OCI-LY7 (cell line): ENCODE data around the gene AP5S1. TPM values are rescaled to one million over a fixed set of nuclear protein-coding genes. Genes with fewer than 3 reads are reported as not detected.
A peak's percentile ranks its signal among the peaks of the same experiment; 100 is the strongest.

Source experiments
- BruUV-seq: library from RNA; stranded (reverse); fragments of 400-500 nt; replicated peaks from 2 replicates; lab custom pipeline; 2021; lab: Mats Ljungman, UMichigan
- CTCF ChIA-PET: fragments of 300-600 bp; sonication (Branson Sonifier 250); formaldehyde crosslinking; loops from one replicate; lab custom pipeline; 2022; ENCODE audit warnings: antibody characterized with exemption; ENCODE audit not compliant: unreplicated experiment; lab: Charles Lee
- POLR2A ChIA-PET: fragments of 300-600 bp; sonication (Branson Sonifier 250); formaldehyde crosslinking; loops from one replicate; lab custom pipeline; 2022; ENCODE audit warnings: antibody characterized with exemption; lab: Charles Lee
- DNase-seq: peaks from one replicate; pipeline ENCODE4 v3.0.0-alpha.2; 2015; ENCODE audit warnings: low spot score
- H2AFZ ChIP-seq: fragments of 200-600 bp; sonication (generic), shearing (Covaris generic); 2 replicates; pipeline ENCODE4 v1.6.1; 2014; ENCODE audit warnings: mild to moderate bottlenecking, antibody characterized with exemption, low read length, moderate library complexity
- H3K27ac ChIP-seq: fragments of 200-600 bp; sonication (generic); 2 replicates; pipeline ENCODE4 v1.5.1; 2014; ENCODE audit warnings: mixed run types, low read depth, mild to moderate bottlenecking, moderate library complexity, low read length, inconsistent platforms; ENCODE audit not compliant: poor library complexity, severe bottlenecking
- H3K36me3 ChIP-seq: fragments of 200-600 bp; sonication (generic); 2 replicates; pipeline ENCODE4 v1.6.1; 2014; ENCODE audit warnings: mild to moderate bottlenecking, antibody characterized with exemption, low read length, moderate library complexity, mixed read lengths; ENCODE audit not compliant: insufficient read depth
- H3K4me1 ChIP-seq: fragments of 200-600 bp; sonication (generic); 2 replicates; pipeline ENCODE4 v1.5.1; 2014; ENCODE audit warnings: mild to moderate bottlenecking, low read length; ENCODE audit not compliant: insufficient read depth, poor library complexity, severe bottlenecking
- H3K4me2 ChIP-seq: fragments of 200-600 bp; sonication (generic); 2 replicates; pipeline ENCODE4 v1.6.1; 2014; ENCODE audit warnings: mild to moderate bottlenecking, low read length
- H3K4me3 ChIP-seq: fragments of 200-600 bp; sonication (generic); 2 replicates; pipeline ENCODE4 v1.5.1; 2014; ENCODE audit warnings: mild to moderate bottlenecking, low read depth, low read length; ENCODE audit not compliant: poor library complexity, severe bottlenecking
- H3K79me2 ChIP-seq: fragments of 200-600 bp; sonication (generic); 2 replicates; pipeline ENCODE4 v1.6.1; 2016; ENCODE audit warnings: low read depth, mild to moderate bottlenecking, low read length, moderate library complexity, mixed read lengths; ENCODE audit not compliant: insufficient read depth
- H3K9me2 ChIP-seq: fragments of 200-600 bp; sonication (generic); 2 replicates; pipeline ENCODE4 v1.6.1; 2016; ENCODE audit warnings: mild to moderate bottlenecking, low read length, mixed read lengths; ENCODE audit not compliant: insufficient read depth
- H3K9me3 ChIP-seq: fragments of 200-600 bp; sonication (generic); 2 replicates; pipeline ENCODE4 v1.6.1; 2014; ENCODE audit warnings: mild to moderate bottlenecking, mixed run types, low read length, mixed read lengths
- H4K20me1 ChIP-seq: fragments of 200-600 bp; sonication (generic); 2 replicates; pipeline ENCODE4 v1.6.1; 2014; ENCODE audit warnings: mild to moderate bottlenecking, antibody characterized with exemption, low read length, moderate library complexity, mixed read lengths; ENCODE audit not compliant: insufficient read depth
- CTCF ChIP-seq: fragments of 200-600 bp; sonication (generic); conservative IDR thresholded peaks from 2 replicates; pipeline ENCODE4 v1.5.1; 2014; ENCODE audit warnings: mild to moderate bottlenecking, antibody characterized with exemption, low read length, moderate library complexity, mixed read lengths
- EZH2phosphoT487 ChIP-seq: fragments of 200-600 bp; sonication (generic); IDR thresholded peaks from 2 replicates; pipeline ENCODE4 v1.6.1; 2018; ENCODE audit warnings: low read depth, borderline replicate concordance, mild to moderate bottlenecking, mixed run types, antibody characterized with exemption, low read length, moderate library complexity, mixed read lengths
- intact Hi-C: fragments of 100-400 bp; cut with micrococcal nuclease; formaldehyde crosslinking; loops from one replicate; pipeline ENCODE4 v1.10.0; 2022; ENCODE audit not compliant: unreplicated experiment
- total RNA-seq, 2 experiments: library from RNA; depleted of rRNA in 1 of 2; stranded (reverse); fragments of >200 nt in 1 of 2; shearing (Covaris generic) in 1 of 2; gene quantifications; 2 replicates each; pipeline ENCODE4 v1.2.3, GENCODE V29; 2014 to 2022

The AP5S1 gene
- total RNA-seq, 2 experiments from 2014 or later = 9.8 to 12.1 TPM

GRCh38 chr20:3786665-3787323, 33.6 kb upstream of the AP5S1 start, which contains the start of gene CENPB:
TSS of gene CENPB (minus strand) at chr20:3786740. CDS start at chr20:3786483, 257 bp downstream.
- H3K4me1 ChIP-seq = peaks cover 28% of the 10 kb centered on the region
- intact Hi-C loops = loop anchor here (1.0 to 2.0 kb wide), 5 partner anchors 10 to 298 kb away; partner anchors contain the start of genes AP5S1, CDC25B and PANK2
- H3K79me2 ChIP-seq = peaks cover 15% of the 10 kb centered on the region; the same call in 1 of the 2 replicates
- ChIA-PET POLR2A (interaction anchor here (0.7 to 3.2 kb wide), 3 partner anchors 23 to 71 kb away, joined by 3 to 16 read pairs (median 3); partner anchors contain the start of gene AP5S1), CTCF (interaction anchor here (1.7 kb wide), 2 partner anchors 32 to 33 kb away, joined by 4 read pairs; partner anchors contain the start of gene AP5S1)
- DNase-seq = peak; percentile 90
- H3K9me2 ChIP-seq = no peaks in the 10 kb centered on the region
- H2AFZ ChIP-seq = peak within 1 kb of the TSS; percentile 94
- H3K4me2 ChIP-seq = peak within 1 kb of the TSS; percentile 73
- peak within 1 kb of the TSS; percentile 71 for H3K4me3 ChIP-seq
- H3K9me3 ChIP-seq = no peaks in the 10 kb centered on the region
- no peaks in the 10 kb centered on the region; the same call in 1 of the 2 replicates for H3K36me3 ChIP-seq
- TF ChIP-seq CTCF = peak; percentile 80
- TF ChIP-seq EZH2phosphoT487 = no peak
- BruUV-seq = no TSS peak
- no peaks in the 10 kb centered on the region; the same call in 1 of the 2 replicates for H4K20me1 ChIP-seq
- H3K27ac ChIP-seq = no peak within 1 kb of the TSS

- DNase-seq = no peak
- H3K9me3 ChIP-seq = no peaks in the 10 kb centered on the region
- no peaks in the 10 kb centered on the region; the same call in 1 of the 2 replicates for H3K36me3 ChIP-seq
- no peaks in the 10 kb centered on the region for H3K9me2 ChIP-seq
- POLR2A ChIA-PET = interaction anchor here (0.6 to 3.2 kb wide), 5 partner anchors 24 to 1511 kb away, joined by 3 to 16 read pairs (median 3); partner anchors contain the start of gene AP5S1
- intact Hi-C loops = loop anchor here (1.0 to 2.0 kb wide), 5 partner anchors 9 to 297 kb away; partner anchors contain the start of genes AP5S1, CDC25B and PANK2
- H3K4me2 ChIP-seq = peak overlapping the region; percentile 73
- peak overlapping the region; percentile 94 for H2AFZ ChIP-seq
- H3K79me2 ChIP-seq = peaks cover 15% of the 10 kb centered on the region; the same call in 1 of the 2 replicates
- H3K4me1 ChIP-seq = peaks cover 28% of the 10 kb centered on the region
- BruUV-seq = TSS peak; percentile 73
- H4K20me1 ChIP-seq = no peaks in the 10 kb centered on the region; the same call in 1 of the 2 replicates
- CTCF ChIA-PET = interaction anchor here (1.7 kb wide), 2 partner anchors 31 to 32 kb away, joined by 4 read pairs; partner anchors contain the start of gene AP5S1
- TF ChIP-seq CTCF = no peak
- no peak for TF ChIP-seq EZH2phosphoT487
- peak overlapping the region; percentile 70 for H3K4me3 ChIP-seq
- H3K27ac ChIP-seq = no peak overlapping the region
These were observed 32.9 kb upstream of the AP5S1 start for GRCh38 chr20:3787324-3788014.
